Mammary epithelial cell (primary cell): ENCODE data around the gene ZNG1E.
"Not testable (repeated sequence)": the region's sequence is repeated elsewhere in the genome, so short reads cannot be mapped to it uniquely, and the experiment has no call there.

Experiments
- EZH2 ChIP-seq: IDR thresholded peaks from 2 replicates; pipeline ENCODE4 v1.6.1; 2012; ENCODE audit warnings: low read length, inconsistent platforms, borderline replicate concordance
- TF ChIP-seq, protein P1 (sequence below), 2 donors: IDR thresholded peaks in 1 of 2; conservative IDR thresholded peaks in 1 of 2; 2 replicates each; pipeline ENCODE4 v1.5.1; 2011 to 2012; ENCODE audit warnings: inconsistent platforms in 2 of 2, low read length in 2 of 2, mild to moderate bottlenecking in 2 of 2, control low read depth in 1 of 2, low read depth in 1 of 2; ENCODE audit not compliant: insufficient read depth in 1 of 2; ENCODE audit errors: extremely low read depth in 1 of 2

DNA sequence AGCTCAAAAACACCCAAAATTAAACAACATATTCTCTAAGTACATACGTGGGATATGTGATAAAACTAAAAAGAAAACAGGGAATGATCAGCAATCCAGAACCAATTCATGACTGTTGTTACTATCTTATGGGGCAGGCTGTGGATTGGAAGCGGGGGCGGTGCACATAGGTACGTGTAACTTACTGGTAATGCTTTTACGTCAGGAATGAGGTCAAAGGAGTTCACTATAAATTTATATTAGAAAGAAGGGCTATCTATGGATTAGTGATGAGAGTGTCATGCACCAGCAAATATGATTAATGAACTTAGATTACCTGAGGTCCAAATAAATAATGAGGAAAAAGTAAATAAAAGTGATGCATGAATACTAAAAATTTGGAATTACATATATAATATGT is 710 bp upstream of the ZNG1E start:
- TF ChIP-seq, protein P1, sequence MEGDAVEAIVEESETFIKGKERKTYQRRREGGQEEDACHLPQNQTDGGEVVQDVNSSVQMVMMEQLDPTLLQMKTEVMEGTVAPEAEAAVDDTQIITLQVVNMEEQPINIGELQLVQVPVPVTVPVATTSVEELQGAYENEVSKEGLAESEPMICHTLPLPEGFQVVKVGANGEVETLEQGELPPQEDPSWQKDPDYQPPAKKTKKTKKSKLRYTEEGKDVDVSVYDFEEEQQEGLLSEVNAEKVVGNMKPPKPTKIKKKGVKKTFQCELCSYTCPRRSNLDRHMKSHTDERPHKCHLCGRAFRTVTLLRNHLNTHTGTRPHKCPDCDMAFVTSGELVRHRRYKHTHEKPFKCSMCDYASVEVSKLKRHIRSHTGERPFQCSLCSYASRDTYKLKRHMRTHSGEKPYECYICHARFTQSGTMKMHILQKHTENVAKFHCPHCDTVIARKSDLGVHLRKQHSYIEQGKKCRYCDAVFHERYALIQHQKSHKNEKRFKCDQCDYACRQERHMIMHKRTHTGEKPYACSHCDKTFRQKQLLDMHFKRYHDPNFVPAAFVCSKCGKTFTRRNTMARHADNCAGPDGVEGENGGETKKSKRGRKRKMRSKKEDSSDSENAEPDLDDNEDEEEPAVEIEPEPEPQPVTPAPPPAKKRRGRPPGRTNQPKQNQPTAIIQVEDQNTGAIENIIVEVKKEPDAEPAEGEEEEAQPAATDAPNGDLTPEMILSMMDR (conservative IDR thresholded peaks at IDR 0.05 in 1 of 2, IDR thresholded peaks at IDR 0.05 in 1 of 2; ENCODE audit: extremely low read depth in 1 of 2, insufficient read depth in 1 of 2, low read depth in 1 of 2, low read length in 2 of 2) = not testable (repeated sequence)
- not testable (repeated sequence) for TF ChIP-seq EZH2
